Non-pigmented ciliary epithelial cell (primary cell): ENCODE results near the gene PSME3IP1.

Experiments used
- DNase-seq: peaks from one replicate; pipeline ENCODE4 v3.0.0-alpha.2; 2010; ENCODE audit warnings: low read depth

The PSME3IP1 gene

GRCh38 chr16:57144027-57144426 is 41.8 kb downstream of the PSME3IP1 start:
- no peak for DNase-seq

DNA sequence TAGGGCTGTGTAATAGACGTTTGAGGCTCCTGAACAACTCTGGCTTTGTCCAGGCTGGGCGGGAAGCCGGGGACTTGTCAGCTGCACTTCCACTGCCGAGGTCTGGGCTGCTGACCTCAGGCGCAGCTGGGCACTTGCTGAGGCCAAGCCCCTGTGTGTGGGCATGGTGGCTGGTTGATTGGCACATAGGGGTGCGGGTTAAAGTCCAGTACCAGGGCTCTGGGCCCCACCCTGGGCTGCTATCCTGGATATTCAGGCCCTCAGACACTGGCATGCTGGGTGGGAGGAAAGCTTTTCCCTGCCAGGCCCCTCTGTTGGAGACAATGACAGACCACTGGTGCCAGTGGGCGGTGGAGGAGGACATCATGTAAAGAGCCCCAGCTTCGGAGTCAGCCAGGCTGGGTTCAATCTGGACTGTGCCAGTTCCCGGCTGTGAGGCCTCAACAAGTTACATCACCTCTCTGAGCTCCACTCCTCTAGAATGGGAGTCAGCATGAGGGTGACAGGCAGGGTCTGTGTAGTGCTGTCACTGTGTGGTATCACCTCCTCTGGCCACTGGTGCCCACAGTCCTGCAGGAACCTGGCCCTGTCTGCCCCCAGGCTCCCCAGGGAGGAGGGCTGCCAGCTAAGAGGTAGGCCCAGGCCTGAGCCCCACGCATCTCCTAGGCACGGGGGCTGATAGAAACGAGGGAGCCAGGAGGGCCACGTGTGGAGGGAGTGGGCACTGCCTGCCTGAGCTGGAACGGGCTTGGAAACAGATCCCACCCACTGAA is 42.5 kb downstream of the PSME3IP1 start:
- no peak for DNase-seq

- no peak for DNase-seq
Measured at GRCh38 chr16:57141822-57142631, 43.8 kb downstream of the PSME3IP1 start.

GRCh38 chr16:57140931-57141668 is 44.7 kb downstream of the PSME3IP1 start:
- no peak for DNase-seq

GRCh38 chr16:57138281-57138935 is 47.4 kb downstream of the PSME3IP1 start:
- DNase-seq: no peak

- no peak for DNase-seq
Measured at GRCh38 chr16:57137566-57138273, 48.1 kb downstream of the PSME3IP1 start.

- DNase-seq: no peak
Measured at GRCh38 chr16:57137043-57137442, 48.8 kb downstream of the PSME3IP1 start.

DNA sequence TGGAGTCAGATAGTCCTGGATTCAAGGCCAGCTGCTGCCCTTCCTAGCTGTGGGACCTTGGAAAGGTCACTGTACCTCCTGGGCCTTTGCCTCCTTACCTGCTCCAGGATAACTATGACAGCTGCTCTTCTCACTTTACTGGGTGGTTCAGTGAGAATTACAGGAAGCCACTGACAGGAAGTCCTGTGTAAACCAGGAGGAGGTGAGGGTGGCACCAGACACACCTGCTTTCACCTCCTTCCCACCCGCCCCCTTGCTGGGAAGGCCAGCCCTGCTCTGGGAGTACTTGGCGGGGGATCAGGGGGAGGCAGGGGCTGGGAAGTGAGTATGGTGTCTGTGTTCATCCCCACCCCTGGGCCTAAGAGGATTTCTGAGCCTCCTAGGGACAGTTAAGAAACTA is 50.9 kb downstream of the PSME3IP1 start:
- DNase-seq: no peak

GRCh38 chr16:57133886-57134285 is 52.0 kb downstream of the PSME3IP1 start:
- no peak for DNase-seq

DNA sequence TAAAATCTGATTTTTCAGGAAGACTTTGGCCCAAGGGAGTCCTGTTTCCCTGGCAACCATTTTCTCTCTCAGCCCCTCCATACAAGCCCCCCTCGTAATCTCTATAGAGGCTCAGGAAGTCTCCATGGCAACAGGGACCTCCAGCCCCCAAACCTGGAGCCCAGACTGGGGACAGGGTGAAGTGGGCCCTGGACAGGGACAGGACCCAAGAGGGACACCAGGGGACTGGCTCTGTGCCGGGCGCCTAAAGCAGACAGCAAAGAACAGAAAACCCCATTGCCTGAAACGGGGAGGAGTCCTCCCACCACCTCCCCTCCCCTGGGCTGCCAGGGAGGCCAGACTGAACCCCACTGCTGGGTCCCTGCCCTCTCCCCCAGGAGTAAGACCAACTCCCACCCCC is 52.8 kb downstream of the PSME3IP1 start:
- DNase-seq: no peak

DNA sequence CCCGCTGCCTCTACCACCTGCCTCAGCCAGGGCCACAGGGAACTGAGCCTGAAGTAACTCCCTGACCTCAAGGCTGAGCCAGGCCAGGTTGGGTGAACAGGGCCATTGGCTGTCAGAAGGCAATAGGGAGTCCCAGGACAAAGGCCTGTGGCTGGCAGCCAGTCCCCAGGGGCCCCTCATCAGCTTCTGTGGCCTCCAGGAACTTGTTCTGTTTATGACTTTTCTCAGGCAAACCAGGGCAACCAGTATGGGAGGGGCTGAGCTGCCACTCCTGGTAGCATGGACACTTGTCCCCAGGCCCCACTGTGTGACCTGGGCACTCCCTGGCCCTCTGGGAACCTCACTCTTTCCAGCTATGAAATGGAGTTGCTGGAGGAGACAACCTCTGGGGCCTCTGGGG is 53.4 kb downstream of the PSME3IP1 start:
- DNase-seq: no peak

DNA sequence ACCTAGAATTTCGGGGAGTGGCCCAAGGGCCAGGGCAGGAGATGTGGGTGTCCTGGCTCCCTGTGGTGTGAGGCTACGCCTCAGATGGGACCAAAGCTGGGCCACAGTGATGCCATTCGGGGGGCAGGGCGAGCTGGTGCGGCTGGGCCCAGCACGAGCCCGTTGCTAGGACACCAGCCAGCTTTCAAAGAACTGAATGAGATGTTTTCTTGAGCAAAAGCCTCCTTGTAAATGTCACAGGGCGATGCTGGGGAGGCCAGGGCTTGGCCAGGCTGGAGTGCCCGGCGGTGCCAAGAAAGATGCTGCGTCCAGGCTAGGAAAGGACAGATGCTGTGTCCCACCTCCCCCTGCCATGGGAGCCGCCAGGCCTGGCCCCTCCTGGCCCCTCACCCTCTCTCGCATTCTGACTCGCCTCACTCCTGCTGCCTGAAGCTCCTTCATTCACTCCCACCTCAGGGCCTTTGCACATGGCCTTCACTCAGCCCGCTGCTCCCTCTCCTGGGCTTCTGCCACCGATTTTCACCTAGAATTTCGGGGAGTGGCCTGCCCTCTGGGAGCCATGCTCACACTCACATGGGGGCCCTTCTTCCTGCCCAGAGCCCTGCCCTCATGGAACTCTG is 54.4 kb downstream of the PSME3IP1 start:
- no peak for DNase-seq

- no peak for DNase-seq
Measured at GRCh38 chr16:57130950-57131321, 54.9 kb downstream of the PSME3IP1 start.

DNA sequence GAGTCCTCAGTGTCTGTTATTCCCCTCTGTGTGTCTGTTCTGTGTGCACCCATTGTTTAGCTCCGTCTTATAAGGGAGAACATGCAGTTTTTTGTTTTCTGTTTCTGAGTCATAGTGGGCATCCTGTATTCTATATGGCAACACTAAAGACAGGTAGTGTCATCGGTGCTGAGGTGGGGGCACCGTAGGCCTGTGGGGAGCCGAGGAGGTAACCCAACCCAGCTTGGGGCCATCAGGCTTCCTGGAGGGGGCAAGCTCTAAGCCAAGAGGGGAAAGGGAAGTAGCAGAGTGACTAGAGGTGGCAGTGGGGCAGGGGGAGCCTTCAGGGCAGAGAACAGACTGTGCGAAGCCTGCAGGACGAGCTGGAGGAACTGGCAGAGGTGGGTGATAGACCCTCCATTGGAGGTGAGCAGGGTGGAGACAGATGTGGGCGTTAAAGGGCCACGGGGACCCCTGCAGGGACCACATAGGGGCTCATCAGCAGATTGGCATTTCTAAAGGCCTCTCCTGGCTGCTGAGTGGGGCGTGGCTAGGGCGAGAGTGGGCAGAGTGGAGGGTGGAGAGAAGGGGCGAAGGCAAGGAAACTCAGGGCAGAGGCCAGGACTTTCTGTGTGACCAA is 57.0 kb downstream of the PSME3IP1 start:
- no peak for DNase-seq

GRCh38 chr16:57127836-57128235 is 58.0 kb downstream of the PSME3IP1 start:
- no peak for DNase-seq

DNA sequence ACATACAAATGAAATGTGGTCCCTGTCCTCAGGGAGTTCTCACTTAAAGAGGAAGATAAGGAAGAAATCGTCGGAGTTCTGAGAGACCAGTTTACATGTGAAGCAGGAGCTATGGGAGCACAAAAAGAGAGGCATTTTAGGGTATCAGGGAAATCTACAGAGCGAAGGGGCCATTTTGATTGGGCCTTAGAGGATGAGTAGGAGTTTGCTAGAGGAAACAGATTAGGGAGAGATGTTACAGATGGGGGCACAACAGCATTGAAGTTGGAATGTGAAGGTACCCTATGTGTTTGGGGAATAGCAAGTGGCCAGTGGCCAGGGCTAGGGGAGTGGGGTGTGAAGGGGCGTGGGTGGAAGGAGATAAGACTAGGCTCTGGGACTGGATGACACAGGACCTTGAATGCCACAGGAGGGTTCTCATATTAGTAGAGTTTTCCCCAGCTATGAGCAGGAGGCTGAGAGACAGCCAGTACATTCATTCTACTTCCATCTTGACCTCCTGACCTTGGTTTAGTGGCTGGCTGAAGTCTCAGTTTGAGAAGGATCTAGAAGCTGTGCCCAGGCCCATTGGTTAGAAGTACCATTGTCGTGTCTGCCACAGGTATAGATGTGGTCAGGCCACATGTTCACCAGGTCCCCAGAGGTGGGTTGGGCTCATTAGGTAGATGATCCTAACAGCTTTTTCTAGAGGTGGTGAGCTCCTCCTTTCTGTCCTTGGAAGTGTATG is 58.6 kb downstream of the PSME3IP1 start:
- DNase-seq: no peak

GRCh38 chr16:57126411-57126810 is 59.4 kb downstream of the PSME3IP1 start:
- no peak for DNase-seq

GRCh38 chr16:57125969-57126368 is 59.9 kb downstream of the PSME3IP1 start:
- no peak for DNase-seq

DNA sequence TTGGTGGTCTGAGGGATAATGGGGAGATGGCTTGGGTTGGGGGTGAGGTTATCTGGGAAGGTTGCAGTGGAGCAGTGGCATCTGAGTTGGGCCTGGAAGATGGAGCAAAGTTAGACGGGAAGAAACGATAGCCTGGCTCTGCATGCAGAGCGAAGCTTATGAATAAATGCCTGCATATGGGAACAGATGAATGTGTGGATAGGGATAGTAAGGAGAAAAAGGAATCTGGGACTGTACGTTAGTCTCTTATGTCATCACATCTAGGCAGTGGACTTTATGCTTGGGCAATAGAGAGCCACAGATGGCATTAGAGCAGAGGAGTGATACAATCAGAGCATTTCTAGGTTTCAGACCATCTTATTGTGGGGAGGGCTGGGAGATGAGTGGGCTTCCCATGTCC is 60.5 kb downstream of the PSME3IP1 start:
- no peak for DNase-seq
